ENCODE data around the gene C4orf50. TPM values are rescaled to one million over a fixed set of nuclear protein-coding genes. Genes with fewer than 3 reads are reported as not detected.

The C4orf50 gene
- total and polyA plus RNA-seq, 2 of the 13 experiments (the other 11 are each of a cell fraction or from before 2014, with no cell fraction given), result not detected

GRCh38 chr4:6011271-6011671, 7.0 kb downstream of the C4orf50 start (continued):
- TF ChIP-seq RERE (CRISPR knock-in tag; IDR thresholded peaks at IDR 0.05; ENCODE audit: low read depth) (no peak), GZF1 (CRISPR knock-in tag; IDR thresholded peaks at IDR 0.05) (no peak), KLF15 (CRISPR knock-in tag; IDR thresholded peaks at IDR 0.05; ENCODE audit: borderline replicate concordance) (no peak)

- intact Hi-C loops (cut with micrococcal nuclease; ENCODE audit: unreplicated experiment), result no loop called here
- ATAC-seq, result no peak
Observed at GRCh38 chr4:6010789-6011188, 7.4 kb downstream of the C4orf50 start.

More at GRCh38 chr4:6010789-6011188, 7.4 kb downstream of the C4orf50 start:
- 0% methylated on average over 3 of the region's 3 CpGs for WGBS (ENCODE audit: low lambda C conversion rate)
- H3K4me2 ChIP-seq (ENCODE audit: low read depth, low read length), result no peak overlapping the region
- H3K27me3 ChIP-seq (ENCODE audit: control insufficient read depth in 1 of 2, insufficient read depth in 2 of 2, low read length in 2 of 2), result peaks cover 0 to 10% of the 10 kb centered on the region in 2 experiments; a peak in 2 of 5 replicates
- no peak overlapping the region for H2AFZ ChIP-seq (ENCODE audit: low read length)
- in situ Hi-C loops (cut with HindIII; ENCODE audit: extremely low pct_ligation_motif_present, low pct_unique_long_range_greater_than_20kb), result no loop called here
- TF ChIP-seq FOXP1 (IDR thresholded peaks at IDR 0.05), result no peak
- TF ChIP-seq FOXP1 (CRISPR knock-in tag; IDR thresholded peaks at IDR 0.05), result no peak
- TF ChIP-seq ZNF768 (CRISPR knock-in tag; IDR thresholded peaks at IDR 0.05), result peak; percentile 86
- no peak for TF ChIP-seq ADNP (CRISPR knock-in tag; IDR thresholded peaks at IDR 0.05)
- no peak for TF ChIP-seq RARG (CRISPR knock-in tag; IDR thresholded peaks at IDR 0.05; ENCODE audit: low read depth)
- TF ChIP-seq ZNF629 (CRISPR knock-in tag; conservative IDR thresholded peaks at IDR 0.05), result 0 out of 2 replicates have a peak, but pooled peaks have one; percentile 10
- no peaks in the 10 kb centered on the region for H4K20me1 ChIP-seq (ENCODE audit: insufficient read depth, low read length)
- no peaks in the 10 kb centered on the region for H3K79me2 ChIP-seq (ENCODE audit: insufficient read depth, low read length)
- FAIRE-seq (no peak), DNase-seq (ENCODE audit: low spot score) (no peak)
- BruUV-seq (replicated peaks), result no TSS peak
- H3K9ac ChIP-seq (ENCODE audit: insufficient read depth, low read depth, low read length), result no peak overlapping the region
- no peaks in the 10 kb centered on the region for H3K9me3 ChIP-seq (ENCODE audit: low read length)
- H3K4me3 ChIP-seq (replicated peaks in 1 of 3; ENCODE audit: insufficient read depth in 1 of 3, low read depth in 2 of 3, low read length in 3 of 3), result no peak overlapping the region
- POLR2A ChIA-PET, result no interaction called here
- H3K4me1 ChIP-seq (ENCODE audit: insufficient read depth, low read length), result no peaks in the 10 kb centered on the region
- no peaks in the 10 kb centered on the region for H3K36me3 ChIP-seq (replicated peaks in 1 of 2; ENCODE audit: control insufficient read depth in 1 of 2, insufficient read depth in 2 of 2, low read length in 2 of 2)
- H3K27ac ChIP-seq (ENCODE audit: extremely low read length, insufficient read depth, low read length), result no peak overlapping the region
- CTCF ChIA-PET (ENCODE audit: low intra/inter-chr PET ratio, low total read pairs), result no interaction called here

All from HepG2 (cell line).